Spleen (tissue), 11 donors: Measurements from ENCODE around the gene PRKCE. TPM values are rescaled to one million over a fixed set of nuclear protein-coding genes. Genes with fewer than 3 reads are reported as not detected.

Experiments
- DNase-seq: peaks from one replicate; pipeline ENCODE4 v3.0.0-alpha.2; 2020
- H3K27ac ChIP-seq, 8 donors: fragments of 200-600 bp; sonication (generic) in 7 of 8; 1 replicate in 4 of 8; 2 replicates in 4 of 8; pipeline versions ENCODE4 v1.5.0 to v1.8.0; 2016 to 2021; ENCODE audit warnings: inconsistent platforms in 4 of 8, mild to moderate bottlenecking in 4 of 8, moderate library complexity in 1 of 8
- H3K27me3 ChIP-seq, 7 donors: fragments of 200-600 bp; sonication (generic) in 6 of 7; replicated peaks in 1 of 7; 1 replicate in 4 of 7; 2 replicates in 3 of 7; pipeline versions ENCODE4 v1.5.0 to v1.8.0; 2016 to 2021; ENCODE audit warnings: inconsistent platforms in 3 of 7, mild to moderate bottlenecking in 1 of 7
- H3K36me3 ChIP-seq, 6 donors: fragments of 200-600 bp; sonication (generic) in 5 of 6; 1 replicate in 4 of 6; 2 replicates in 2 of 6; pipeline versions ENCODE4 v1.5.0 to v1.8.0; 2016 to 2021; ENCODE audit warnings: inconsistent platforms in 2 of 6
- H3K4me1 ChIP-seq, 6 donors: fragments of 200-600 bp; sonication (generic) in 5 of 6; 1 replicate in 3 of 6; 2 replicates in 3 of 6; pipeline versions ENCODE4 v1.5.0 to v1.8.0; 2016 to 2021; ENCODE audit warnings: inconsistent platforms in 3 of 6
- H3K4me3 ChIP-seq, 8 donors: fragments of 200-600 bp; sonication (generic) in 7 of 8; 1 replicate in 4 of 8; 2 replicates in 4 of 8; pipeline versions ENCODE4 v1.5.0 to v1.8.0; 2016 to 2021; ENCODE audit warnings: inconsistent platforms in 4 of 8, mild to moderate bottlenecking in 4 of 8, moderate library complexity in 2 of 8
- H3K9me3 ChIP-seq, 8 donors: fragments of 200-600 bp; sonication (generic) in 7 of 8; 1 replicate in 4 of 8; 2 replicates in 4 of 8; pipeline versions ENCODE4 v1.5.0 to v1.8.0; 2016 to 2021; ENCODE audit warnings: inconsistent platforms in 4 of 8
- POLR2A ChIP-seq, 3 donors: fragments of 450-650 bp; IDR thresholded peaks; one replicate each; pipeline ENCODE4 v1.5.1; 2017; ENCODE audit warnings: antibody characterized with exemption in 3 of 3, mild to moderate bottlenecking in 1 of 3
- POLR2AphosphoS5 ChIP-seq, 3 donors: sonication (generic); formaldehyde crosslinking; IDR thresholded peaks; one replicate each; pipeline ENCODE4 v1.5.1; 2017; ENCODE audit warnings: antibody characterized with exemption in 3 of 3
- WGBS, 5 donors: extraction: QIAGEN DNeasy Blood & Tissue Kit in 3 of 5; methylation state at CpG; one replicate each; pipeline versions ENCODE4 v1.1.5 to v1.1.7; 2013 to 2018; 5-methylcytosine and 5-hydroxymethylcytosine counted together
- intact Hi-C: fragments of 100-400 bp; cut with DNase I; formaldehyde crosslinking; loops from one replicate; pipeline ENCODE4 v1.15.0; 2023; ENCODE audit warnings: low total_unique reads
- polyA plus RNA-seq, 3 donors: library from polyadenylated mRNA; stranded (reverse); fragments of 200-250 nt; gene quantifications; one replicate each; pipeline ENCODE4 v1.2.1, GENCODE V29; 2013
- total RNA-seq, 7 donors: library from RNA; depleted of rRNA in 3 of 7; stranded (reverse); fragments of >200 nt in 3 of 7; fragmentation: NEBNext Ultra II Directional in 4 of 7; extraction: Animal tissue kit (Norgen Biotek cat#: 25700) in 4 of 7; gene quantifications; one replicate each; pipeline versions ENCODE4 v1.1.0 to v1.2.1, GENCODE V29; 2016 to 2021
- TF ChIP-seq, protein P1 (sequence below), 11 experiments: fragments of 200-600 bp in 7 of 11; fragments of 450-650 bp in 4 of 11; sonication (generic) in 4 of 11; IDR thresholded peaks in 8 of 11; conservative IDR thresholded peaks in 3 of 11; 1 replicate in 7 of 11; 2 replicates in 4 of 11; pipeline versions ENCODE4 v1.4.0 to v1.8.0; 2016 to 2021; ENCODE audit warnings: antibody characterized with exemption in 11 of 11, inconsistent platforms in 4 of 11, mild to moderate bottlenecking in 1 of 11
- donor health status: healthy with polysubstance abuse.
- donor health status: DM: no; HTN: no; CAD: no; lungs with moderate emphysema.
- donor health status: DM: no; HTN: no; CAD: no.
- donor health status: Bipolar disorder and iron deficiency.
- donor health status: healthy.
- donor health status: DM: no; HTN: no; CAD: no.
- donor health status: DM: yes; HTN: yes; CAD: no.

Gene PRKCE
- total and polyA plus RNA-seq, 10 donors = 2.5 to 43.6 (median 18.8) TPM

GRCh38 chr2:45830322-45830721 is 178.8 kb downstream of the PRKCE start:
- intact Hi-C loops = no loop called here
- H3K4me3 ChIP-seq = no peak overlapping the region
- H3K4me1 ChIP-seq = peaks cover 0 to 29% (median 13%) of the 10 kb centered on the region in 6 donors
- no peak for DNase-seq
- TF ChIP-seq POLR2A (IDR thresholded peaks at IDR 0.05) (no peak), POLR2AphosphoS5 (IDR thresholded peaks at IDR 0.05) (no peak)
- TF ChIP-seq, protein P1, sequence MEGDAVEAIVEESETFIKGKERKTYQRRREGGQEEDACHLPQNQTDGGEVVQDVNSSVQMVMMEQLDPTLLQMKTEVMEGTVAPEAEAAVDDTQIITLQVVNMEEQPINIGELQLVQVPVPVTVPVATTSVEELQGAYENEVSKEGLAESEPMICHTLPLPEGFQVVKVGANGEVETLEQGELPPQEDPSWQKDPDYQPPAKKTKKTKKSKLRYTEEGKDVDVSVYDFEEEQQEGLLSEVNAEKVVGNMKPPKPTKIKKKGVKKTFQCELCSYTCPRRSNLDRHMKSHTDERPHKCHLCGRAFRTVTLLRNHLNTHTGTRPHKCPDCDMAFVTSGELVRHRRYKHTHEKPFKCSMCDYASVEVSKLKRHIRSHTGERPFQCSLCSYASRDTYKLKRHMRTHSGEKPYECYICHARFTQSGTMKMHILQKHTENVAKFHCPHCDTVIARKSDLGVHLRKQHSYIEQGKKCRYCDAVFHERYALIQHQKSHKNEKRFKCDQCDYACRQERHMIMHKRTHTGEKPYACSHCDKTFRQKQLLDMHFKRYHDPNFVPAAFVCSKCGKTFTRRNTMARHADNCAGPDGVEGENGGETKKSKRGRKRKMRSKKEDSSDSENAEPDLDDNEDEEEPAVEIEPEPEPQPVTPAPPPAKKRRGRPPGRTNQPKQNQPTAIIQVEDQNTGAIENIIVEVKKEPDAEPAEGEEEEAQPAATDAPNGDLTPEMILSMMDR (IDR thresholded peaks at IDR 0.05 in 8 of 11, conservative IDR thresholded peaks at IDR 0.05 in 3 of 11) = no peak
- no peaks in the 10 kb centered on the region for H3K36me3 ChIP-seq
- no peak overlapping the region for H3K27ac ChIP-seq
- peaks cover 0 to 24% (median 20%) of the 10 kb centered on the region in 8 donors for H3K9me3 ChIP-seq
- H3K27me3 ChIP-seq = no peaks in the 10 kb centered on the region

DNA sequence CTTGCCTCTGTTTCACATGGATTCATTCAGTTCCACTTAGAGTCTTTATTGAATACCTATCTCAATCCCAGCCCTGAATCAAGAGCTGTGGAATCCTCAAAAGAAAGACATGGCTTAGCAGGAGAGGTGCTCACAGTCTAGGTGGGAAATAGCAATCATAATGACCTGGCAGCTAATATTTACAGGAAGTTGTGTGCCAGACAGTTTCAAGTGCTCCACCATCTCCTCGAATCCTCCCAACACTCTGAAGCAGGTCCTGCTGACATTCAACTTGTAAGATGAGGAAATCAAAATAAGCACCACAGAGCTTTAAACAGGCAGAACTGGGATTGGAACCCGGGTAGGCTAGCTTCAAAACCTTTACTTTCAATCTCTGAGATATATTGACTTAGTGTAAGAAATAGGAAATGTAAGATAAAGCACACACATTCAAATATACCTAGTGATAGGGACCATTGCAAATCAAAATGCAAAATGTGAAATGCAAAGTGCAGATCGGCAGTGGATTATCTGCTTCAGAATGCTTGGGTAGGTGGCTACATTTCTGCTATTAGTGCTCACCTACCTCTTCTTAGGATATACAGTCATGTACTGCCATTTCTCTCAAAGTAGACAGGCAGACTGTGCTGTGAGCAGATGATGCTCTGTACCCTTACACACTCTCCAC is 182.0 kb downstream of the PRKCE start:
- H3K27ac ChIP-seq = peak overlapping the region in 5 of 8 donors; percentile 20 to 55 (median 51)
- DNase-seq = no peak
- no peak overlapping the region for H3K4me3 ChIP-seq
- TF ChIP-seq, protein P1 (IDR thresholded peaks at IDR 0.05 in 8 of 11, conservative IDR thresholded peaks at IDR 0.05 in 3 of 11) = no peak
- no peak for TF ChIP-seq POLR2AphosphoS5 (IDR thresholded peaks at IDR 0.05)
- no peak for TF ChIP-seq POLR2A (IDR thresholded peaks at IDR 0.05)
- H3K36me3 ChIP-seq = no peaks in the 10 kb centered on the region
- H3K27me3 ChIP-seq = no peaks in the 10 kb centered on the region
- H3K9me3 ChIP-seq = peaks cover 0 to 24% (median 20%) of the 10 kb centered on the region in 8 donors
- intact Hi-C loops = no loop called here
- WGBS, 5 donors = 57 to 72% (median 66%) methylated on average over 3 of the region's 3 CpGs
- H3K4me1 ChIP-seq = peaks cover 12 to 57% (median 36%) of the 10 kb centered on the region in 6 donors

GRCh38 chr2:45833968-45834344 is 182.5 kb downstream of the PRKCE start:
- Histone ChIP-seq H3K4me3 (no peak overlapping the region), H3K27ac (peak overlapping the region in 5 of 8 donors; percentile 20 to 55 (median 51)), H3K9me3 (peaks cover 0 to 24% (median 20%) of the 10 kb centered on the region in 8 donors), H3K27me3 (no peaks in the 10 kb centered on the region), H3K36me3 (no peaks in the 10 kb centered on the region), H3K4me1 (peaks cover 12 to 62% (median 37%) of the 10 kb centered on the region in 6 donors)
- no peak for TF ChIP-seq POLR2AphosphoS5 (IDR thresholded peaks at IDR 0.05)
- TF ChIP-seq, protein P1 (IDR thresholded peaks at IDR 0.05 in 8 of 11, conservative IDR thresholded peaks at IDR 0.05 in 3 of 11) = no peak
- no peak for TF ChIP-seq POLR2A (IDR thresholded peaks at IDR 0.05)
- 40 to 52% (median 46%) methylated on average over 3 of the region's 3 CpGs for WGBS, 5 donors
- no peak for DNase-seq
- intact Hi-C loops = no loop called here

DNA sequence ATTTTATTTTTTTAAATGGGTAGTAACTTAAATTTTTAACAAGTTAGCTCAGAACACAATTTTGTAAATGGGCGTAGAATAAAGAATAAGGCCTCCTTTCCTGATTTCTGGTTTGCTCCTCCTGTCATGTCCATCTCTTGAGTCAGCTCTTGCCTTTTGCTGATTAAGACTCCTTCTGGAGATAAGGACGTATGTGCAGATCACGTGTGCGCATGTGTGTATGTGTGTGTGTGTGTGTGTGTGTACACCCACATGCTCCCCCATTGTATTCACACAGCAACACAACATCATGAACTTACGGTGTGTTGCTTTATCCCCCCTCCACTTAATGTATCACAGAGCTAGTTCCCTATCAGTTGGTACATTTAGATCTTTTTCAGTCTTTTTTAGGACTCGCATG is 182.9 kb downstream of the PRKCE start:
- H3K9me3 ChIP-seq = peaks cover 0 to 21% (median 18%) of the 10 kb centered on the region in 8 donors
- DNase-seq = no peak
- H3K4me3 ChIP-seq = no peak overlapping the region
- H3K36me3 ChIP-seq = no peaks in the 10 kb centered on the region
- no peaks in the 10 kb centered on the region for H3K27me3 ChIP-seq
- no peak for TF ChIP-seq POLR2A (IDR thresholded peaks at IDR 0.05)
- no peak for TF ChIP-seq POLR2AphosphoS5 (IDR thresholded peaks at IDR 0.05)
- TF ChIP-seq, protein P1 (IDR thresholded peaks at IDR 0.05 in 8 of 11, conservative IDR thresholded peaks at IDR 0.05 in 3 of 11) = no peak
- H3K4me1 ChIP-seq = peaks cover 12 to 66% (median 38%) of the 10 kb centered on the region in 6 donors
- intact Hi-C loops = no loop called here
- 89 to 95% (median 93%) methylated on average over 6 of the region's 6 CpGs for WGBS, 5 donors
- H3K27ac ChIP-seq = peak overlapping the region in 5 of 8 donors; percentile 20 to 55 (median 51)
